ENCODE results near the gene LHFPL2. TPM values are rescaled to one million over a fixed set of nuclear protein-coding genes. Genes with fewer than 3 reads are reported as not detected.

The LHFPL2 gene
- polyA plus RNA-seq, 2 donors = 0.84 to 1.4 TPM

- 93 to 94% methylated on average over 6 of the region's 6 CpGs for WGBS, 2 donors
- no peaks in the 10 kb centered on the region for H3K4me1 ChIP-seq (ENCODE audit: control insufficient read depth in 2 of 2, insufficient read depth in 2 of 2, low read length in 1 of 2)
- no peak overlapping the region for H3K4me3 ChIP-seq (ENCODE audit: low read depth in 1 of 2, low read length in 2 of 2)
- no peaks in the 10 kb centered on the region for H3K36me3 ChIP-seq (ENCODE audit: control insufficient read depth in 2 of 2, insufficient read depth in 2 of 2, low read length in 1 of 2)
- no peak overlapping the region for H3K27ac ChIP-seq (ENCODE audit: low read depth in 2 of 2, low read length in 1 of 2)
- H3K27me3 ChIP-seq (ENCODE audit: control insufficient read depth in 1 of 2, insufficient read depth in 2 of 2, low read length in 2 of 2) = no peaks in the 10 kb centered on the region
- H3K9me3 ChIP-seq (ENCODE audit: control insufficient read depth in 2 of 2, insufficient read depth in 1 of 2, low read depth in 1 of 2, low read length in 1 of 2) = no peaks in the 10 kb centered on the region
Observed at GRCh38 chr5:78560000-78560855, 88.3 kb downstream of the LHFPL2 start.

- WGBS, 2 donors = 78 to 82% methylated on average over 5 of the region's 5 CpGs
- Histone ChIP-seq H3K9me3 (ENCODE audit: control insufficient read depth in 2 of 2, insufficient read depth in 1 of 2, low read depth in 1 of 2, low read length in 1 of 2) (no peaks in the 10 kb centered on the region), H3K4me1 (ENCODE audit: control insufficient read depth in 2 of 2, insufficient read depth in 2 of 2, low read length in 1 of 2) (peaks cover 0 to 5% of the 10 kb centered on the region in 2 donors), H3K27ac (ENCODE audit: low read depth in 2 of 2, low read length in 1 of 2) (no peak overlapping the region), H3K36me3 (ENCODE audit: control insufficient read depth in 2 of 2, insufficient read depth in 2 of 2, low read length in 1 of 2) (peaks cover 0 to 2% of the 10 kb centered on the region in 2 donors), H3K27me3 (ENCODE audit: control insufficient read depth in 1 of 2, insufficient read depth in 2 of 2, low read length in 2 of 2) (no peaks in the 10 kb centered on the region), H3K4me3 (ENCODE audit: low read depth in 1 of 2, low read length in 2 of 2) (no peak overlapping the region)
Observed at GRCh38 chr5:78557601-78558000, 91.0 kb downstream of the LHFPL2 start.

GRCh38 chr5:78555870-78556269 is 92.7 kb downstream of the LHFPL2 start:
- Histone ChIP-seq H3K27ac (ENCODE audit: low read depth in 2 of 2, low read length in 1 of 2) (no peak overlapping the region), H3K9me3 (ENCODE audit: control insufficient read depth in 2 of 2, insufficient read depth in 1 of 2, low read depth in 1 of 2, low read length in 1 of 2) (no peaks in the 10 kb centered on the region), H3K4me3 (ENCODE audit: low read depth in 1 of 2, low read length in 2 of 2) (no peak overlapping the region), H3K36me3 (ENCODE audit: control insufficient read depth in 2 of 2, insufficient read depth in 2 of 2, low read length in 1 of 2) (peaks cover 0 to 2% of the 10 kb centered on the region in 2 donors), H3K27me3 (ENCODE audit: control insufficient read depth in 1 of 2, insufficient read depth in 2 of 2, low read length in 2 of 2) (no peaks in the 10 kb centered on the region), H3K4me1 (ENCODE audit: control insufficient read depth in 2 of 2, insufficient read depth in 2 of 2, low read length in 1 of 2) (peaks cover 0 to 5% of the 10 kb centered on the region in 2 donors)
- WGBS, 2 donors = 44 to 73% methylated on average over 1 of the region's 1 CpG

DNA sequence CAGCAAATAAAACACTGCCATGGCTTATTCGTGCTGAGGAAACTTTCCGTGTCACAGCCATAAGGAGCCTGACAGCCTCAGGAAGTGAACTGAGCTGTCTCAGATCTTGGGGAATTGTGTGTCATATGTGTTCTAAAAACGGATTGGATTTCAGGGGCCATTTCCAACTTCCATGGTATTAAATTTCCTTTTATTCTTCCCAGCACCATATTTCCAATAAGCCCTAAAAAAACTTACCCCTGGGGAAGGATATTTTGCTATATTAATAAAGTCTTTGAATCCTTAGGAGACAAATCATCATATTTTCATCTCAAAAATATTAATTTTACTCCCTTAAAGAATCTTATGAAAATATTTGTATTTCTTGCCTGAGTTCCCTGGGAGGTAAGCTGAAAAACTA is 93.9 kb downstream of the LHFPL2 start:
- peaks cover 0 to 5% of the 10 kb centered on the region in 2 donors for H3K4me1 ChIP-seq (ENCODE audit: control insufficient read depth in 2 of 2, insufficient read depth in 2 of 2, low read length in 1 of 2)
- peaks cover 0 to 2% of the 10 kb centered on the region in 2 donors for H3K36me3 ChIP-seq (ENCODE audit: control insufficient read depth in 2 of 2, insufficient read depth in 2 of 2, low read length in 1 of 2)
- no peaks in the 10 kb centered on the region for H3K9me3 ChIP-seq (ENCODE audit: control insufficient read depth in 2 of 2, insufficient read depth in 1 of 2, low read depth in 1 of 2, low read length in 1 of 2)
- 77 to 82% methylated on average over 3 of the region's 3 CpGs for WGBS, 2 donors
- no peak overlapping the region for H3K4me3 ChIP-seq (ENCODE audit: low read depth in 1 of 2, low read length in 2 of 2)
- no peaks in the 10 kb centered on the region for H3K27me3 ChIP-seq (ENCODE audit: control insufficient read depth in 1 of 2, insufficient read depth in 2 of 2, low read length in 2 of 2)
- H3K27ac ChIP-seq (ENCODE audit: low read depth in 2 of 2, low read length in 1 of 2) = no peak overlapping the region

GRCh38 chr5:78553580-78554353 is 94.8 kb downstream of the LHFPL2 start:
- Histone ChIP-seq H3K36me3 (ENCODE audit: control insufficient read depth in 2 of 2, insufficient read depth in 2 of 2, low read length in 1 of 2) (peaks cover 0 to 2% of the 10 kb centered on the region in 2 donors), H3K27ac (ENCODE audit: low read depth in 2 of 2, low read length in 1 of 2) (no peak overlapping the region), H3K4me1 (ENCODE audit: control insufficient read depth in 2 of 2, insufficient read depth in 2 of 2, low read length in 1 of 2) (peaks cover 0 to 5% of the 10 kb centered on the region in 2 donors), H3K27me3 (ENCODE audit: control insufficient read depth in 1 of 2, insufficient read depth in 2 of 2, low read length in 2 of 2) (no peaks in the 10 kb centered on the region), H3K4me3 (ENCODE audit: low read depth in 1 of 2, low read length in 2 of 2) (no peak overlapping the region), H3K9me3 (ENCODE audit: control insufficient read depth in 2 of 2, insufficient read depth in 1 of 2, low read depth in 1 of 2, low read length in 1 of 2) (no peaks in the 10 kb centered on the region)
- WGBS, 2 donors = 85% methylated on average over 14 of the region's 14 CpGs

GRCh38 chr5:78552729-78553342 is 95.7 kb downstream of the LHFPL2 start:
- Histone ChIP-seq H3K27me3 (ENCODE audit: control insufficient read depth in 1 of 2, insufficient read depth in 2 of 2, low read length in 2 of 2) (no peaks in the 10 kb centered on the region), H3K4me3 (ENCODE audit: low read depth in 1 of 2, low read length in 2 of 2) (no peak overlapping the region)
- 54 to 75% methylated on average over 12 of the region's 12 CpGs for WGBS, 2 donors

GRCh38 chr5:78550891-78551290 is 97.7 kb downstream of the LHFPL2 start:
- no peak overlapping the region for H3K4me3 ChIP-seq (ENCODE audit: low read depth in 1 of 2, low read length in 2 of 2)
- no peaks in the 10 kb centered on the region for H3K9me3 ChIP-seq (ENCODE audit: control insufficient read depth in 2 of 2, insufficient read depth in 1 of 2, low read depth in 1 of 2, low read length in 1 of 2)
- WGBS, 2 donors = 69 to 80% methylated on average over 2 of the region's 2 CpGs
- H3K27ac ChIP-seq (ENCODE audit: low read depth in 2 of 2, low read length in 1 of 2) = no peak overlapping the region
- peaks cover 5 to 7% of the 10 kb centered on the region in 2 donors for H3K4me1 ChIP-seq (ENCODE audit: control insufficient read depth in 2 of 2, insufficient read depth in 2 of 2, low read length in 1 of 2)
- peaks cover 0 to 2% of the 10 kb centered on the region in 2 donors for H3K36me3 ChIP-seq (ENCODE audit: control insufficient read depth in 2 of 2, insufficient read depth in 2 of 2, low read length in 1 of 2)
- no peaks in the 10 kb centered on the region for H3K27me3 ChIP-seq (ENCODE audit: control insufficient read depth in 1 of 2, insufficient read depth in 2 of 2, low read length in 2 of 2)

More at GRCh38 chr5:78552729-78553342, 95.7 kb downstream of the LHFPL2 start:
- peaks cover 5 to 7% of the 10 kb centered on the region in 2 donors for H3K4me1 ChIP-seq (ENCODE audit: control insufficient read depth in 2 of 2, insufficient read depth in 2 of 2, low read length in 1 of 2)
- no peaks in the 10 kb centered on the region for H3K9me3 ChIP-seq (ENCODE audit: control insufficient read depth in 2 of 2, insufficient read depth in 1 of 2, low read depth in 1 of 2, low read length in 1 of 2)
- H3K27ac ChIP-seq (ENCODE audit: low read depth in 2 of 2, low read length in 1 of 2) = peak overlapping the region in 1 of 2 donors; percentile 15
- H3K36me3 ChIP-seq (ENCODE audit: control insufficient read depth in 2 of 2, insufficient read depth in 2 of 2, low read length in 1 of 2) = peaks cover 0 to 2% of the 10 kb centered on the region in 2 donors

- H3K4me1 ChIP-seq (ENCODE audit: control insufficient read depth in 2 of 2, insufficient read depth in 2 of 2, low read length in 1 of 2) = peaks cover 5 to 7% of the 10 kb centered on the region in 2 donors
- peaks cover 0 to 2% of the 10 kb centered on the region in 2 donors for H3K36me3 ChIP-seq (ENCODE audit: control insufficient read depth in 2 of 2, insufficient read depth in 2 of 2, low read length in 1 of 2)
- 82 to 84% methylated on average over 5 of the region's 5 CpGs for WGBS, 2 donors
- no peaks in the 10 kb centered on the region for H3K27me3 ChIP-seq (ENCODE audit: control insufficient read depth in 1 of 2, insufficient read depth in 2 of 2, low read length in 2 of 2)
- H3K9me3 ChIP-seq (ENCODE audit: control insufficient read depth in 2 of 2, insufficient read depth in 1 of 2, low read depth in 1 of 2, low read length in 1 of 2) = no peaks in the 10 kb centered on the region
- no peak overlapping the region for H3K4me3 ChIP-seq (ENCODE audit: low read depth in 1 of 2, low read length in 2 of 2)
- peak overlapping the region in 1 of 2 donors; percentile 27 for H3K27ac ChIP-seq (ENCODE audit: low read depth in 2 of 2, low read length in 1 of 2)
Observed at GRCh38 chr5:78549043-78549442, 99.5 kb downstream of the LHFPL2 start.

All from esophagus (tissue), 2 donors.